Loucy (cell line): ENCODE results near the gene FBXO44.

ENCODE experiments used
- H2AFZ ChIP-seq: fragments of 200-600 bp; sonication (generic); 2 replicates; pipeline ENCODE4 v1.6.0; 2016; ENCODE audit warnings: antibody characterized with exemption, mild to moderate bottlenecking, low read length, moderate library complexity
- H3F3A ChIP-seq: fragments of 200-600 bp; 2 replicates; pipeline ENCODE4 v1.6.0; 2016; ENCODE audit warnings: antibody characterized with exemption, low read depth, mild to moderate bottlenecking
- H3K27me3 ChIP-seq: fragments of 200-600 bp; sonication (generic); 2 replicates; pipeline ENCODE4 v1.6.1; 2014; ENCODE audit warnings: low read length, mild to moderate bottlenecking; ENCODE audit not compliant: insufficient read depth, poor library complexity, severe bottlenecking
- H3K36me3 ChIP-seq: fragments of 200-600 bp; sonication (generic); 2 replicates; pipeline ENCODE4 v1.6.1; 2016; ENCODE audit warnings: low read length; ENCODE audit not compliant: insufficient read depth
- H3K4me1 ChIP-seq: fragments of 200-600 bp; sonication (generic); 2 replicates; pipeline ENCODE4 v1.5.1; 2014; ENCODE audit warnings: low read length, mild to moderate bottlenecking; ENCODE audit not compliant: insufficient read depth, poor library complexity, severe bottlenecking
- H3K4me2 ChIP-seq: fragments of 200-600 bp; sonication (generic); 2 replicates; pipeline ENCODE4 v1.6.0; 2014; ENCODE audit warnings: antibody characterized with exemption, low read length, low read depth, mild to moderate bottlenecking; ENCODE audit not compliant: poor library complexity, severe bottlenecking
- H3K4me3 ChIP-seq: fragments of 200-600 bp; sonication (generic); 2 replicates; pipeline ENCODE4 v1.5.1; 2014; ENCODE audit warnings: low read length, mild to moderate bottlenecking, mixed read lengths; ENCODE audit not compliant: poor library complexity, severe bottlenecking
- H3K79me2 ChIP-seq: fragments of 200-600 bp; sonication (generic); 2 replicates; pipeline ENCODE4 v1.6.1; 2014; ENCODE audit warnings: low read length; ENCODE audit not compliant: insufficient read depth
- H3K9ac ChIP-seq: fragments of 200-600 bp; sonication (generic); 2 replicates; pipeline ENCODE4 v1.6.0; 2014; ENCODE audit warnings: mild to moderate bottlenecking, low read depth, low read length, moderate library complexity; ENCODE audit not compliant: poor library complexity, severe bottlenecking
- H3K9me2 ChIP-seq: fragments of 200-600 bp; sonication (generic); replicated peaks from 2 replicates; pipeline ENCODE4 v1.6.1; 2016; ENCODE audit warnings: low read depth, low read length, mixed read lengths
- H3K9me3 ChIP-seq: fragments of 200-600 bp; sonication (generic); 2 replicates; pipeline ENCODE4 v1.6.1; 2014; ENCODE audit warnings: mild to moderate bottlenecking, antibody characterized with exemption, low read length, low read depth; ENCODE audit not compliant: insufficient read depth
- H4K20me1 ChIP-seq: fragments of 200-600 bp; sonication (generic); 2 replicates; pipeline ENCODE4 v1.6.0; 2014; ENCODE audit warnings: antibody characterized with exemption, low read length, mild to moderate bottlenecking; ENCODE audit not compliant: insufficient read depth, poor library complexity, severe bottlenecking
- EZH2phosphoT487 ChIP-seq: fragments of 200-600 bp; IDR thresholded peaks from 2 replicates; pipeline ENCODE4 v1.6.1; 2018; ENCODE audit warnings: antibody characterized with exemption, mild to moderate bottlenecking, moderate library complexity, borderline replicate concordance
- TF ChIP-seq, protein P1 (sequence below): fragments of 200-600 bp; sonication (generic); conservative IDR thresholded peaks from 2 replicates; pipeline ENCODE4 v1.5.1; 2014; ENCODE audit warnings: mild to moderate bottlenecking, antibody characterized with exemption, low read length

The FBXO44 gene

DNA sequence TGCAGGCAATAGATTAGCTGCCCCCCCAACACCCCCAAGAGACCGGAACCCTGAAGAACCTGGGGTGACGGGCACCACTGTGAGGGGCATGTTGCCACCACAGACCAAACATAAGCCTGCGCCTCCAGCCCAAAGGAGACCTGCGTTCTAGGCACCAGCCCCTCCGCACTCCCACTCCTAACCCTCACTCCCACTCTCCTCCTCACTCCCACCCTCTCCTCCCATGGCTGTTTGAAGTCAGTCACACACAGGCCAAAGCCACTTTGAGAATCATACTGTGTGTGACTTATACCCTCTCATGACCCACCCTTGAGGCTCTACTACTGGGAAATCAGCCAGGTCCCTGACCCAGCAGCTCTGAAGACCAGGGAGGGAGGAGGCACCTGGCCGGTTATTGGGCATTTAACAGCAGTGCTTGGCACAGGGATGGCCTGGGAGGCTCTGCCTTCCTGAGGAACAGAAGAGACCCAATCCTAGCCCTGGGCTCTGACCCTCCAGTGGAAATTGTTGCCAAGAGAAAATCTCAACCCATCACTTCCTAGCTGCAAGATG lies 44.0 kb upstream of the FBXO44 start:
- Histone ChIP-seq H3K4me1 (no peaks in the 10 kb centered on the region), H3K9me3 (no peaks in the 10 kb centered on the region), H3K9ac (no peak overlapping the region), H3K9me2 (no peaks in the 10 kb centered on the region), H3K4me3 (no peak overlapping the region), H2AFZ (no peak overlapping the region), H3K79me2 (no peaks in the 10 kb centered on the region), H3K36me3 (no peaks in the 10 kb centered on the region), H3K27me3 (no peaks in the 10 kb centered on the region), H4K20me1 (no peaks in the 10 kb centered on the region), H3K4me2 (no peak overlapping the region), H3F3A (no peaks in the 10 kb centered on the region)
- no peak for TF ChIP-seq EZH2phosphoT487
- TF ChIP-seq, protein P1, sequence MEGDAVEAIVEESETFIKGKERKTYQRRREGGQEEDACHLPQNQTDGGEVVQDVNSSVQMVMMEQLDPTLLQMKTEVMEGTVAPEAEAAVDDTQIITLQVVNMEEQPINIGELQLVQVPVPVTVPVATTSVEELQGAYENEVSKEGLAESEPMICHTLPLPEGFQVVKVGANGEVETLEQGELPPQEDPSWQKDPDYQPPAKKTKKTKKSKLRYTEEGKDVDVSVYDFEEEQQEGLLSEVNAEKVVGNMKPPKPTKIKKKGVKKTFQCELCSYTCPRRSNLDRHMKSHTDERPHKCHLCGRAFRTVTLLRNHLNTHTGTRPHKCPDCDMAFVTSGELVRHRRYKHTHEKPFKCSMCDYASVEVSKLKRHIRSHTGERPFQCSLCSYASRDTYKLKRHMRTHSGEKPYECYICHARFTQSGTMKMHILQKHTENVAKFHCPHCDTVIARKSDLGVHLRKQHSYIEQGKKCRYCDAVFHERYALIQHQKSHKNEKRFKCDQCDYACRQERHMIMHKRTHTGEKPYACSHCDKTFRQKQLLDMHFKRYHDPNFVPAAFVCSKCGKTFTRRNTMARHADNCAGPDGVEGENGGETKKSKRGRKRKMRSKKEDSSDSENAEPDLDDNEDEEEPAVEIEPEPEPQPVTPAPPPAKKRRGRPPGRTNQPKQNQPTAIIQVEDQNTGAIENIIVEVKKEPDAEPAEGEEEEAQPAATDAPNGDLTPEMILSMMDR = no peak

DNA sequence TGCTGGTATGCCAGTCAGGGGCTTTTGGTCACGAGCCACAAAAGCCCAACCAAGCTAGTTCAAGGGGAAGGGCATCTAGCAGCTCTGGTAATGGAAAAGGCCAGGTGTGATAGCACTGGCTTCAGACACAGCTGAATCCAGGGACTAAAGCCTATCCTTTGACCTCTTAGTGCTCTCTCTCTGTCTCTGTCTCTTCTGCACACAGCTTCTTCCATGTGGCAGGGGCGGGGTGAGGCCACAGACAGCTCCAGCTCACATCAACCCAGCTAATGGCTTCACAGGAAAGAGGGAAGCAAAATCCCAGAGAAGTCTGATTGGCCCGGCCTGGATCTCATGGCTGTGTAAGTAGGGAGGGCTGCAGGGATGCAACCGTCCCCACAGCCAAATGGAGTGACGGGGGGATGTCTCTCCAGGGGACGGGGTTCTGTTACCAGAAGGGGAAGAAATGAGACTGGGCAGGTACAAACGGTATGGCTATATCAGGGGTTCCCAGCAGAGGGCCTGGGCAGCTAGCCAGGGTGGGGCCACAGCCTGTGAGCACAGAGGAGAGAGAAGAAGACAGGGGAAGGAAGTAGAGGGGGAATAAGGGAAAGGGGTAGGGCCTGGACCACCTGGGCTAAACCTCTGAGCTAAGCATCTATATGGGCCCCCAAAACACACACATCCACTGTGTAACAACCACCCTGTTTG lies 42.9 kb upstream of the FBXO44 start:
- Histone ChIP-seq H2AFZ (no peak overlapping the region), H3K79me2 (no peaks in the 10 kb centered on the region), H3K36me3 (no peaks in the 10 kb centered on the region), H3F3A (no peaks in the 10 kb centered on the region), H3K27me3 (no peaks in the 10 kb centered on the region), H3K9ac (no peak overlapping the region), H3K4me1 (no peaks in the 10 kb centered on the region), H3K4me2 (no peak overlapping the region), H3K4me3 (no peak overlapping the region), H3K9me3 (no peaks in the 10 kb centered on the region), H3K9me2 (no peaks in the 10 kb centered on the region), H4K20me1 (no peaks in the 10 kb centered on the region)
- no peak for TF ChIP-seq EZH2phosphoT487
- TF ChIP-seq, protein P1 = no peak

DNA sequence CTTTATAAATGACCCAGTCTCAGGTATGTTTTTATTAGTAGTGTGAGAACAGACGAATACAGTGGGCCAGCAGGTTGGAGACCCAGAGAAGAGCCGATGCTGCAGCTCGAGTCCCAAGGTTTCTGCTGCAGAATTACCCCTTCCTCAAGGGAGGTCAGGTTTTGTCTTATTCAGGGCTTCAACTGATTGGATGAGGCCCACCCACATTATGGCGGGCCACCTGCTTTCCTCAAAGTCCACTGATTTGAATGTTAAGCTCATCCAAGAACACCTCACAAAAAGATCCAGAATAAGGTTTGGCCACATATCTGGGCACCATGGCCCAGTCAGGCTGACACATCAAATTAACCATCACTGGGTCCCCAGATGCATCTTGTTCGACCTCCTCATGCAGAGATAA lies 41.3 kb upstream of the FBXO44 start:
- Histone ChIP-seq H3K9me3 (no peaks in the 10 kb centered on the region), H3K9me2 (no peaks in the 10 kb centered on the region), H3K4me3 (no peak overlapping the region), H3K9ac (no peak overlapping the region), H3K27me3 (no peaks in the 10 kb centered on the region), H3F3A (no peaks in the 10 kb centered on the region), H3K4me1 (no peaks in the 10 kb centered on the region), H3K36me3 (no peaks in the 10 kb centered on the region), H3K4me2 (no peak overlapping the region), H2AFZ (no peak overlapping the region), H4K20me1 (no peaks in the 10 kb centered on the region), H3K79me2 (no peaks in the 10 kb centered on the region)
- TF ChIP-seq, protein P1 = no peak
- no peak for TF ChIP-seq EZH2phosphoT487
